Measurements from ENCODE around the gene CKS2.
"Not testable (repeated sequence)": the region's sequence is repeated elsewhere in the genome, so short reads cannot be mapped to it uniquely, and the experiment has no call there.

The CKS2 gene

DNA sequence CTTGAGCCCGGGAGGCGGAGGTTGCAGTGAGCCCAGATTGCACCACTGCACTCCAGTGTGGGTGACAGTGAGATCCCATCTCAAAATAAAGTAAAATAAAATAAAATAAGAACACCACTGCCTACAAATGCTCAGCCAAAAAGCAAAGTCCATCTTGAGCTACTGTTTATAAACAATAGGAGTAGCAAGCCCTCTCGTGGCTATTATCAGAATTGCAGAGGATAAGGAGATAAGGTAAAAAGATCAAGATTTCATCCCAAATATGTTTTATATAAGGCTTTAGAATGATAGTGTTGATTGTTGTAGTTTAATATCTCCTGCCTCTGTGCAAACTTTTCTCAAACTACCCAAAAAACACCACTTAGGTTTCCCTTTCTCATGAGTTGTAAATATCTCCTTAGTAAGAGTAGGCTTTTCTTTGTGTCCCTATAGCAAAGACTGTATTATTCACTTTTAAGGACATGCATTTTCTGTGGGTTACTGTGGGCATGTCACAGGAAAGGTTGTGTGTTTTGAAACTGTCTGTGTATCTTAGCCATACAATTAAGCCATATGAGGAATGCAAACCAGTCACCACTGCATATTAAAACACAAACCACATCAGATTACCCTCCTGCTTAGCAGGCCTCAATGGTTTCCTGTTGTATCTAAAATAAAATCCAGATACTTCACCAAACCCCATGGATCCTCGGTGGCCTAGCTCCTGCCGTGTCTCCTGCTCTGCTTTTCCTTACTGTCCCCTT is 31.8 kb upstream of the CKS2 start:
- no peak overlapping the region for H3K4me3 ChIP-seq (replicated peaks; ENCODE audit: low read depth, low read length)
- peak; percentile 80 for DNase-seq (ENCODE audit: low read depth)
- TF ChIP-seq, protein P1, sequence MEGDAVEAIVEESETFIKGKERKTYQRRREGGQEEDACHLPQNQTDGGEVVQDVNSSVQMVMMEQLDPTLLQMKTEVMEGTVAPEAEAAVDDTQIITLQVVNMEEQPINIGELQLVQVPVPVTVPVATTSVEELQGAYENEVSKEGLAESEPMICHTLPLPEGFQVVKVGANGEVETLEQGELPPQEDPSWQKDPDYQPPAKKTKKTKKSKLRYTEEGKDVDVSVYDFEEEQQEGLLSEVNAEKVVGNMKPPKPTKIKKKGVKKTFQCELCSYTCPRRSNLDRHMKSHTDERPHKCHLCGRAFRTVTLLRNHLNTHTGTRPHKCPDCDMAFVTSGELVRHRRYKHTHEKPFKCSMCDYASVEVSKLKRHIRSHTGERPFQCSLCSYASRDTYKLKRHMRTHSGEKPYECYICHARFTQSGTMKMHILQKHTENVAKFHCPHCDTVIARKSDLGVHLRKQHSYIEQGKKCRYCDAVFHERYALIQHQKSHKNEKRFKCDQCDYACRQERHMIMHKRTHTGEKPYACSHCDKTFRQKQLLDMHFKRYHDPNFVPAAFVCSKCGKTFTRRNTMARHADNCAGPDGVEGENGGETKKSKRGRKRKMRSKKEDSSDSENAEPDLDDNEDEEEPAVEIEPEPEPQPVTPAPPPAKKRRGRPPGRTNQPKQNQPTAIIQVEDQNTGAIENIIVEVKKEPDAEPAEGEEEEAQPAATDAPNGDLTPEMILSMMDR (IDR thresholded peaks at IDR 0.05; ENCODE audit: low read length, missing control alignments): peak; percentile 82

DNA sequence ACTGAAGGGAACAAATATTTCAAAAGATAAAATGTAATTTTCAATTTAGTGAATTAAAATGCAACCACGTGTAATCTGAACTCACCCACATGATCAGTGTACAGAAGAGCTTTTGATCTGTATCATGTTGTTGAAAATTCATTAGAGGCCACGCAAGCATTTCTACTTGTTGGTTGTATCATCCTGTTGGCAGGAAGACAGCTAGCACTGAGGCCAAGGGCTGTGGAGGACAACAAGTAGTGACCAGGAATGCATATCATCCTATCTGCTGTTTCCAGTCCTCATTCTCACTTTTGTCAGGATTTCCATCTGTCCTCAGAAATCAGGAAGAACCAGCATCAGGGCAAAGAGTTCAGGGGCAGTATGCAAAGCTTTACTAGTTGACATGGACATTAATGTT is 29.9 kb upstream of the CKS2 start:
- no peak overlapping the region for H3K4me3 ChIP-seq (replicated peaks; ENCODE audit: low read depth, low read length)
- TF ChIP-seq, protein P1 (IDR thresholded peaks at IDR 0.05; ENCODE audit: low read length, missing control alignments): no peak
- no peak for DNase-seq (ENCODE audit: low read depth)

DNA sequence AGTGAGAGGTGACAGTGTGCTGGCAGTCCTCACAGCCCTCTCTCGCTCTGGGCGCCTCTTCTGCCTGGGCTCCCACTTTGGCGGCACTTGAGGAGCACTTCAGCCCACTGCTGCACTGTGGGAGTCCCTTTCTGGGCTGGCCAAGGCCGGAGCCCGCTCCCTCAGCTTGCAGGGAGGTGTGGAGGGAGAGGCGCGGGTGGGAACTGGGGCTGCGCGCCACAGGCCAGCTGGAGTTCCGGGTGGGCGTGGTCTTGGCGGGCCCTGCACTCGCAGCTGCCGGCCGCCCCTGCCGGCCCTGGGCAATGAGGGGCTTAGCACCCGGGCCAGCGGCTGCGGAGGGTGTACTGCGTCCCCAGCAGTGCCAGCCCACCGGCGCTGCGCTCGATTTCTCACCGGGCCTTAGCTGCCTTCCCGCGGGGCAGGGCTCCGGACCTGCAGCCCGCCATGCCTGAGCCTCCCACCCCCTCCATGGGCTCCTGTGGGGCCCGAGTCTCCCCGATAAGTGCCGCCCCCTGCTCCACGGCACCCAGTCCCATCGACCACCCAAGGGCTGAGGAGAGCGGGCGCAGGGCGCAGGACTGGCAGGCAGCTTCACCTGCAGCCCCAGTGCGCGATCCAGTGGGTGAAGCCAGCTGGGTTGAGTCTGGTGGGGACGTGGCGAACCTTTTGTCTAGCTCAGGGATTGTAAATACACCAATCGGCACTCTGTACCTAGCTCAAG is 28.6 kb upstream of the CKS2 start:
- not testable (repeated sequence) for H3K4me3 ChIP-seq (replicated peaks; ENCODE audit: low read depth, low read length); DNase-seq (ENCODE audit: low read depth)

DNA sequence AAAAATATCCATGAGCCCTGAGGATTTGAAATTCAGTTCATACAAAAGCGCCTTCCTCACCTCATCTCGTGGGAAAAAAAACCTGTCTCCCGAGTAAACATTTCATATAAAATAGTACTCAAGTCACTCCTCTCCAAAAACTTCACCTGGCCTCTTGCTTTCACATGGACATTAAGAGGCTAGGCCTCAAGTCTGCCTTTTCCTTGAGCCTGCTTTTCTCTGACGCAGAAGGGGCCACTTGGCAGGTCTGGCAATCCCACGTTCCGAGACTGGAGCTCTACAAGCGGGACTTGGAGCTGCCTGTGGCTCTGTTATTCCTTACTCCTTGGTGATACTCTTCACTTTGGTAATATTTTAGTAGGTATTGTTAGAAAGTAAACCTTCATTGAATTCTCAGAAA is 26.9 kb upstream of the CKS2 start:
- DNase-seq (ENCODE audit: low read depth): no peak
- no peak overlapping the region for H3K4me3 ChIP-seq (replicated peaks; ENCODE audit: low read depth, low read length)
- TF ChIP-seq, protein P1 (IDR thresholded peaks at IDR 0.05; ENCODE audit: low read length, missing control alignments): no peak

DNA sequence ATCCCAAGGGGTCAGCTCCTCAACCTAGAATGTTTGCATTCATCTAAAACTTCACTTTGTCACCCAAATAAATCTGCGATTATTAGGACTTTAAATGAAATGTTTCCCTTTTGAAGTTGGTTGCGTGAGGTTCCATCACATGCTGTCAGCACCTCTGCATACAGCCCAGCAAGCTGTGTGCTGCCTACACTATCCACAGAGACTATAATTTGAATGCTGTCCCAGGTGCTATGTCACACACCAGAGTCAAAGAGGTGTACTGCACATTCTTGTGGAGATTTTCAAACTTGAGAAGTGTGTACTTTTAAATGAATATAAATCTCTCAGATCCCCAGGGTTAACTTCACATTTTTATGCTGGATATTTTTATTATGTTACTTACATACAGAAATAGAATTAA is 19.3 kb upstream of the CKS2 start:
- DNase-seq (ENCODE audit: low read depth): no peak
- no peak overlapping the region for H3K4me3 ChIP-seq (replicated peaks; ENCODE audit: low read depth, low read length)
- TF ChIP-seq, protein P1 (IDR thresholded peaks at IDR 0.05; ENCODE audit: low read length, missing control alignments): no peak

DNA sequence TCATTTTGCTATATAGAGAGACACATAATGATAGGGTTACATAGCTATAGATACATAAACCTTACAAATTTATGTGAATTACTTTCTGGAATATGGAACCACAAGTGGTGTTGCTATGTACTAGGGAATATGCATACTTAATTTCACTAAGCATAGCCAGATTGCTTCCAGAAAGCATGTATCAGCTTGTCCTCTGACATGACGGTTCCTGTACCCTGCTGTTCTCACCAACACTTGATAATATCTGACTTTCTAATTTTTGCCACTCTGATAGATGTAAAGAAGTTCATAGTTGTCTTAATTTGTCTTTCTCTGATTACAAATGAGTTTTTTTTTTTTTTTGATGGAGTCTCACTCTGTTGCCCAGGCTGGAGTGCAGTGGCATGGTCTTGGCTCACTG is 18.0 kb upstream of the CKS2 start:
- no peak for DNase-seq (ENCODE audit: low read depth)
- H3K4me3 ChIP-seq (replicated peaks; ENCODE audit: low read depth, low read length): no peak overlapping the region
- TF ChIP-seq, protein P1 (IDR thresholded peaks at IDR 0.05; ENCODE audit: low read length, missing control alignments): no peak

DNA sequence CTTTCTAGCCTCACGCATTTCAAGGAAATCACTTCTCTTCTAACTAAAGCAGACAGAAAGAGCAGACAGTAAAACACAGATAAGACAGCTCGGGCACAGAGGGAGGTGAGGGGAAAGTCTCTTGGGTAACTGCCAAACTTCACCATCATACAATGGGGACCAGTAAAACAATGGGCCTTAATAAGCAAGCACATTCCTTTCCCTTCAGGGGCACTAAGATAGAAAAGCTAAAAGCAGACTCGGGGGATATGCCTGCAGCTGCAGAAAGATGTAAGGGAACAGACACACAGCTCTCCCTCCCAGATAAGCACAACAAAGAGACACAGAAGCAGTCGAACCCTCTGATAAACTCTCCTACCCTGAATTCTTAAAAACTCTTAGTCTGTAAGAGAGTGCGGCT is 15.6 kb upstream of the CKS2 start:
- DNase-seq (ENCODE audit: low read depth): peak; percentile 71
- TF ChIP-seq, protein P1 (IDR thresholded peaks at IDR 0.05; ENCODE audit: low read length, missing control alignments): no peak
- no peak overlapping the region for H3K4me3 ChIP-seq (replicated peaks; ENCODE audit: low read depth, low read length)

DNA sequence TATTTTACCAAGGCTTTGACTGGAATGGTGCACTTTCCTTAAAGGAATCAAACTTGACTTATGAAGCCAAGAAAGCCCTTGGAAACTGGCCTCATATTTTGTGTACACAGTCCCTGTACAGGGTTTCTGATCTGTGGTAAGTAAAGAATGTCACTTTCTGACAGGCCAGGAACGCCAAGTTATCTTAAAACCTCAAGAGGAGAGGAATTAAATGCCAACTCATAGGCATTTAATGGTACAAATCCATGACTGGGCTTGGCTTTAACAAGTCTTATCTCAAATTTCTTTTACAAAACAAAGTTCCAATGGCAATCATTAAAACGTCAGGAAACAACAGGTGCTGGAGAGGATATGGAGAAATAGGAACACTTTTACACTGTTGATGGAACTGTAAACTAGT is 9.0 kb upstream of the CKS2 start:
- not testable (repeated sequence) for H3K4me3 ChIP-seq (replicated peaks; ENCODE audit: low read depth, low read length); DNase-seq (ENCODE audit: low read depth)
